DMS114 treated with DMSO at 0.1 percent for 48 hours (cell line): Measurements from ENCODE around the gene RAB11FIP2.
A peak's percentile ranks its signal among the peaks of the same experiment; 100 is the strongest.
"Not testable (repeated sequence)": the region's sequence is repeated elsewhere in the genome, so short reads cannot be mapped to it uniquely, and the experiment has no call there.

Source experiments
- DNase-seq: peaks from one replicate; lab custom pipeline; 2025; ENCODE audit not compliant: unreplicated experiment; lab: John Stamatoyannopoulos, UW

RAB11FIP2 gene

GRCh38 chr10:118046395-118047156, at the start of gene RAB11FIP2:
Gene RAB11FIP2 (minus strand): TSS chr10:118046941. CDS start chr10:118046163, 778 bp downstream.
- DNase-seq: peak; percentile 78

GRCh38 chr10:118096022-118096421, 49.3 kb upstream of the RAB11FIP2 start:
- DNase-seq: no peak

GRCh38 chr10:118092209-118092608, 45.5 kb upstream of the RAB11FIP2 start:
- DNase-seq: no peak

- no peak for DNase-seq
These were observed 34.1 kb upstream of the RAB11FIP2 start for GRCh38 chr10:118080817-118081216.

- no peak for DNase-seq
These were observed 30.0 kb upstream of the RAB11FIP2 start for GRCh38 chr10:118076705-118077104.

GRCh38 chr10:118072840-118073239, 26.1 kb upstream of the RAB11FIP2 start:
- DNase-seq: no peak

- DNase-seq: not testable (repeated sequence)
These were observed 20.6 kb upstream of the RAB11FIP2 start for GRCh38 chr10:118067389-118067788.

- DNase-seq: no peak
These were observed 16.1 kb upstream of the RAB11FIP2 start for GRCh38 chr10:118062798-118063238.

- DNase-seq: no peak
These were observed 11.6 kb upstream of the RAB11FIP2 start for GRCh38 chr10:118058371-118058770.

- no peak for DNase-seq
These were observed 10.6 kb upstream of the RAB11FIP2 start for GRCh38 chr10:118057361-118057760.

- DNase-seq: no peak
These were observed 7.6 kb upstream of the RAB11FIP2 start for GRCh38 chr10:118054383-118054782.

GRCh38 chr10:118052816-118053215, 6.1 kb upstream of the RAB11FIP2 start:
- no peak for DNase-seq

GRCh38 chr10:118047880-118048279, 1.1 kb upstream of the RAB11FIP2 start:
- no peak for DNase-seq

- peak; percentile 45 for DNase-seq
These were observed 497 bp upstream of the RAB11FIP2 start for GRCh38 chr10:118047157-118047719.

GRCh38 chr10:118045837-118046394, 825 bp downstream of the RAB11FIP2 start:
- DNase-seq: peak; percentile 31

- DNase-seq: no peak
These were observed 1.4 kb downstream of the RAB11FIP2 start for GRCh38 chr10:118045158-118045836.

GRCh38 chr10:118042827-118043242, 3.9 kb downstream of the RAB11FIP2 start:
- no peak for DNase-seq

GRCh38 chr10:118042336-118042735, 4.4 kb downstream of the RAB11FIP2 start:
- DNase-seq: no peak

- DNase-seq: no peak
These were observed 5.4 kb downstream of the RAB11FIP2 start for GRCh38 chr10:118041316-118041715.

- DNase-seq: no peak
These were observed 10.4 kb downstream of the RAB11FIP2 start for GRCh38 chr10:118036281-118036875.

GRCh38 chr10:118035354-118036005, 11.3 kb downstream of the RAB11FIP2 start:
- DNase-seq: no peak
